ENCODE data around the gene GMIP. TPM values are rescaled to one million over a fixed set of nuclear protein-coding genes. Genes with fewer than 3 reads are reported as not detected.

The GMIP gene
- total RNA-seq, 1 experiment from 2014 or later = 12.7 TPM

- H3K27me3 Mint-ChIP-seq (ENCODE audit: low read depth) = no peaks in the 10 kb centered on the region
- WGBS (ENCODE audit: extremely low coverage, insufficient read length, low lambda C conversion rate) = no CpG with 5 or more reads among the region's 33 CpGs
- no peak overlapping the region for H3K27ac Mint-ChIP-seq
- H3K79me2 ChIP-seq (ENCODE audit: insufficient read depth, low read length) = peaks cover 4% of the 10 kb centered on the region; the same call in 1 of the 2 replicates
- H3K23me2 ChIP-seq (ENCODE audit: insufficient read length, low read depth, low read length, poor library complexity, severe bottlenecking) = no peaks in the 10 kb centered on the region
- no peak overlapping the region for H4K5ac ChIP-seq (ENCODE audit: insufficient read length, low read depth, low read length)
- H3K4me1 ChIP-seq (ENCODE audit: insufficient read depth, low read length) = no peaks in the 10 kb centered on the region
- H3K79me1 ChIP-seq (ENCODE audit: insufficient read depth, low read depth, low read length, poor library complexity, severe bottlenecking) = peaks cover 3% of the 10 kb centered on the region
- H4K91ac ChIP-seq (ENCODE audit: insufficient read length, low read depth, low read length) = no peak overlapping the region
- no peak overlapping the region for H2AFZ ChIP-seq (ENCODE audit: low read length)
- no peak overlapping the region for H2BK5ac ChIP-seq (ENCODE audit: insufficient read length, low read length)
- no peak overlapping the region for H3K4ac ChIP-seq (ENCODE audit: low read depth, low read length)
- no peak overlapping the region for H2BK120ac ChIP-seq (ENCODE audit: low read depth, low read length, poor library complexity, severe bottlenecking)
- no peak overlapping the region for H2AK5ac ChIP-seq (ENCODE audit: insufficient read length, low read length)
- H3K4me1 Mint-ChIP-seq = peaks cover 7 to 8% of the 10 kb centered on the region in 2 experiments
- no peak overlapping the region for H2BK15ac ChIP-seq (ENCODE audit: low read depth, low read length)
- no peak overlapping the region for H2BK20ac ChIP-seq (ENCODE audit: low read depth, low read length, poor library complexity, severe bottlenecking)
- TF ChIP-seq CTCF (conservative IDR thresholded peaks at IDR 0.05) = no peak
- H3K4me3 Mint-ChIP-seq = no peak overlapping the region
- H3K27ac ChIP-seq (ENCODE audit: insufficient read length, low read depth, low read length) = no peak overlapping the region
- no peak for DNase-seq
- H3K9me3 ChIP-seq (ENCODE audit: control insufficient read depth, low read depth, low read length) = no peaks in the 10 kb centered on the region
- H3K9ac ChIP-seq (ENCODE audit: extremely low read depth, insufficient read length, low read length) = no peak overlapping the region
- H3K23ac ChIP-seq (ENCODE audit: insufficient read length, low read depth, low read length) = no peak overlapping the region
- no peak overlapping the region for H3K4me2 ChIP-seq (ENCODE audit: insufficient read depth, insufficient read length, low read length)
- H3K27me3 ChIP-seq (ENCODE audit: insufficient read depth, low read length) = no peaks in the 10 kb centered on the region
- no peak overlapping the region for H3K18ac ChIP-seq (ENCODE audit: insufficient read length, low read depth, low read length)
- no peaks in the 10 kb centered on the region for H4K20me1 ChIP-seq (ENCODE audit: control insufficient read depth, insufficient read depth, insufficient read length)
- no peak overlapping the region for H4K8ac ChIP-seq (replicated peaks; ENCODE audit: insufficient read length, low read depth, low read length)
- H3K56ac ChIP-seq (ENCODE audit: insufficient read length, low read depth, low read length) = no peak overlapping the region
- H2BK12ac ChIP-seq (ENCODE audit: insufficient read length, low read depth, low read length) = no peak overlapping the region
- H3K14ac ChIP-seq (ENCODE audit: insufficient read depth, low read length) = no peak overlapping the region
- H3K9me3 Mint-ChIP-seq = no peaks in the 10 kb centered on the region
- peaks cover 48 to 85% (median 83%) of the 10 kb centered on the region in 3 experiments for H3K36me3 Mint-ChIP-seq (ENCODE audit: insufficient read depth in 1 of 3, low read depth in 3 of 3)
- H3T11ph ChIP-seq (ENCODE audit: low read length) = no peak overlapping the region
Measured at GRCh38 chr19:19656451-19657396, 13.3 kb upstream of the GMIP start.

Data from H9 (cell line).